ENCODE results near the gene SPAG7.
A peak's percentile ranks its signal among the peaks of the same experiment; 100 is the strongest.

SPAG7 gene

GRCh38 chr17:4974115-4974670, 6.6 kb upstream of the SPAG7 start:
- no peak for DNase-seq (ENCODE audit: low read depth in 1 of 2, low spot score in 1 of 2)

- no peak for DNase-seq (ENCODE audit: low read depth in 1 of 2, low spot score in 1 of 2)
Observed at GRCh38 chr17:4973256-4974114, 5.9 kb upstream of the SPAG7 start.

- no peak for DNase-seq (ENCODE audit: low read depth in 1 of 2, low spot score in 1 of 2)
Observed at GRCh38 chr17:4972752-4973151, 5.1 kb upstream of the SPAG7 start.

GRCh38 chr17:4972322-4972721, 4.7 kb upstream of the SPAG7 start:
- no peak for DNase-seq (ENCODE audit: low read depth in 1 of 2, low spot score in 1 of 2)

GRCh38 chr17:4971826-4972225, 4.2 kb upstream of the SPAG7 start:
- DNase-seq (ENCODE audit: low read depth in 1 of 2, low spot score in 1 of 2): no peak

GRCh38 chr17:4970273-4970672, 2.7 kb upstream of the SPAG7 start:
- DNase-seq (ENCODE audit: low read depth in 1 of 2, low spot score in 1 of 2): no peak

GRCh38 chr17:4969551-4970173, 2.0 kb upstream of the SPAG7 start:
- DNase-seq (ENCODE audit: low read depth in 1 of 2, low spot score in 1 of 2): no peak

GRCh38 chr17:4969047-4969550, 1.5 kb upstream of the SPAG7 start:
- DNase-seq (ENCODE audit: low read depth in 1 of 2, low spot score in 1 of 2): no peak

- no peak for DNase-seq (ENCODE audit: low read depth in 1 of 2, low spot score in 1 of 2)
Observed at GRCh38 chr17:4968486-4969046, 949 bp upstream of the SPAG7 start.

GRCh38 chr17:4966844-4967538, 626 bp downstream of the SPAG7 start:
- peak; percentile 86 to 87 for DNase-seq (ENCODE audit: low read depth in 1 of 2, low spot score in 1 of 2)

- no peak for DNase-seq (ENCODE audit: low read depth in 1 of 2, low spot score in 1 of 2)
Observed at GRCh38 chr17:4965311-4965986, 2.2 kb downstream of the SPAG7 start.

- DNase-seq (ENCODE audit: low read depth in 1 of 2, low spot score in 1 of 2): no peak
Observed at GRCh38 chr17:4960279-4960922, 7.2 kb downstream of the SPAG7 start.

GRCh38 chr17:4959261-4959965, 8.2 kb downstream of the SPAG7 start:
- no peak for DNase-seq (ENCODE audit: low read depth in 1 of 2, low spot score in 1 of 2)

GRCh38 chr17:4958102-4958501, 9.5 kb downstream of the SPAG7 start:
- DNase-seq (ENCODE audit: low read depth in 1 of 2, low spot score in 1 of 2): no peak

- DNase-seq (ENCODE audit: low read depth in 1 of 2, low spot score in 1 of 2): no peak
Observed at GRCh38 chr17:4956493-4957061, 11.0 kb downstream of the SPAG7 start.

- no peak for DNase-seq (ENCODE audit: low read depth in 1 of 2, low spot score in 1 of 2)
Observed at GRCh38 chr17:4955091-4955490, 12.5 kb downstream of the SPAG7 start.

- no peak for DNase-seq (ENCODE audit: low read depth in 1 of 2, low spot score in 1 of 2)
Observed at GRCh38 chr17:4953451-4953961, 14.1 kb downstream of the SPAG7 start.

GRCh38 chr17:4951486-4951885, 16.1 kb downstream of the SPAG7 start:
- DNase-seq (ENCODE audit: low read depth in 1 of 2, low spot score in 1 of 2): no peak

- no peak for DNase-seq (ENCODE audit: low read depth in 1 of 2, low spot score in 1 of 2)
Observed at GRCh38 chr17:4950746-4951204, 16.8 kb downstream of the SPAG7 start, which contains the start of gene ENO3. Gene ENO3, plus strand, starts transcription at chr17:4951119. Its CDS starts 711 bp downstream, at chr17:4951830.

Measured in activated T-helper 1 cell treated with anti-CD3 and anti-CD28 coated beads, Interleukin-2, amount 50 U/mL, for 16 hours (primary cell).